IMR-90 (cell line): ENCODE measurements around the gene ISOC2. TPM values are rescaled to one million over a fixed set of nuclear protein-coding genes. Genes with fewer than 3 reads are reported as not detected.

Experiments used
- ATAC-seq: fragments of 200-7000 bp; cut with Tn5 transposase; 2 replicates; pipeline ENCODE4 v1.9.1; 2020; ENCODE audit warnings: low read depth, mild to moderate bottlenecking, moderate library complexity
- BruUV-seq: library from RNA; stranded (reverse); fragments of 400-500 nt; replicated peaks from 2 replicates; lab custom pipeline; 2021; lab: Mats Ljungman, UMichigan
- CTCF ChIA-PET: fragments of 300-600 bp; formaldehyde crosslinking; extraction: SDS; loops from one replicate; lab custom pipeline; 2021; ENCODE audit warnings: antibody characterized with exemption; lab: Yijun Ruan, JAX
- POLR2A ChIA-PET: fragments of 300-600 bp; sonication (Branson Sonifier 250); formaldehyde crosslinking; loops from one replicate; lab custom pipeline; 2022; ENCODE audit warnings: antibody characterized with exemption; ENCODE audit not compliant: unreplicated experiment; lab: Charles Lee
- DNase-seq: peaks from one replicate; pipeline ENCODE4 v3.0.0; 2013
- H2AFZ ChIP-seq: replicated peaks from 2 replicates; pipeline ENCODE3; 2013; ENCODE audit warnings: low read length, mild to moderate bottlenecking; ENCODE audit not compliant: poor library complexity
- H2AK5ac ChIP-seq: 2 replicates; pipeline ENCODE4 v1.6.1; 2013; ENCODE audit warnings: low read depth, low read length, inconsistent platforms
- H2AK9ac ChIP-seq: replicated peaks from 2 replicates; pipeline ENCODE3; 2013; ENCODE audit warnings: mild to moderate bottlenecking, low read depth, low read length, moderate library complexity; ENCODE audit not compliant: poor library complexity
- H2BK120ac ChIP-seq: 2 replicates; pipeline ENCODE4 v1.6.1; 2013; ENCODE audit warnings: low read depth, low read length, inconsistent platforms
- H2BK15ac ChIP-seq: 3 replicates; pipeline ENCODE4 v1.6.1; 2013; ENCODE audit warnings: low read depth, low read length, inconsistent platforms
- H2BK20ac ChIP-seq: 2 replicates; pipeline ENCODE4 v1.6.1; 2013; ENCODE audit warnings: low read depth, mild to moderate bottlenecking, inconsistent platforms, low read length, moderate library complexity
- H2BK5ac ChIP-seq: 2 replicates; pipeline ENCODE4 v1.6.1; 2013; ENCODE audit warnings: mild to moderate bottlenecking, low read depth, low read length, inconsistent platforms; ENCODE audit not compliant: poor library complexity, severe bottlenecking
- H3K14ac ChIP-seq: replicated peaks from 2 replicates; pipeline ENCODE4 v1.6.1; 2013; ENCODE audit warnings: low read depth, low read length, inconsistent platforms
- H3K18ac ChIP-seq: 2 replicates; pipeline ENCODE4 v1.6.1; 2013; ENCODE audit warnings: low read depth, low read length, control low read depth
- H3K23ac ChIP-seq: 2 replicates; pipeline ENCODE4 v1.6.1; 2013; ENCODE audit warnings: low read depth, low read length, inconsistent platforms
- H3K27ac ChIP-seq: 2 replicates; pipeline ENCODE4 v1.5.1; 2013; ENCODE audit warnings: mild to moderate bottlenecking, control low read depth, low read length; ENCODE audit not compliant: insufficient read depth
- H3K27me3 ChIP-seq: 2 replicates; pipeline ENCODE4 v1.6.1; 2013; ENCODE audit warnings: low read length; ENCODE audit not compliant: control insufficient read depth, insufficient read depth
- H3K36me3 ChIP-seq: 2 replicates; pipeline ENCODE4 v1.6.1; 2013; ENCODE audit warnings: low read length, mixed read lengths; ENCODE audit not compliant: control insufficient read depth, insufficient read depth
- H3K4ac ChIP-seq: 2 replicates; pipeline ENCODE4 v1.6.1; 2013; ENCODE audit warnings: low read depth, low read length, inconsistent platforms
- H3K4me1 ChIP-seq: 2 replicates; pipeline ENCODE4 v1.6.1; 2013; ENCODE audit warnings: low read length, mixed read lengths; ENCODE audit not compliant: control insufficient read depth, insufficient read depth
- H3K4me2 ChIP-seq: 2 replicates; pipeline ENCODE4 v1.6.1; 2013; ENCODE audit warnings: low read depth, mild to moderate bottlenecking, control low read depth, low read length, moderate library complexity
- H3K4me3 ChIP-seq: 2 replicates; pipeline ENCODE4 v1.5.1; 2013; ENCODE audit warnings: low read depth, mild to moderate bottlenecking, control low read depth, low read length, moderate library complexity; ENCODE audit not compliant: insufficient read depth
- H3K56ac ChIP-seq: 2 replicates; pipeline ENCODE4 v1.6.1; 2013; ENCODE audit warnings: low read length, inconsistent platforms; ENCODE audit not compliant: insufficient read depth; ENCODE audit errors: extremely low read depth
- H3K79me1 ChIP-seq, 2 experiments: 2 replicates each; pipeline ENCODE4 v1.6.1; 2013; ENCODE audit warnings: low read length in 2 of 2, inconsistent platforms in 1 of 2, low read depth in 1 of 2
- H3K9ac ChIP-seq: 2 replicates; pipeline ENCODE4 v1.6.1; 2013; ENCODE audit warnings: low read depth, low read length, control low read depth
- H3K9me1 ChIP-seq: 2 replicates; pipeline ENCODE4 v1.6.1; 2013; ENCODE audit warnings: low read length, inconsistent platforms; ENCODE audit not compliant: insufficient read depth
- H3K9me3 ChIP-seq: 2 replicates; pipeline ENCODE4 v1.6.1; 2013; ENCODE audit warnings: low read length; ENCODE audit not compliant: control insufficient read depth, insufficient read depth
- H4K20me1 ChIP-seq: 2 replicates; pipeline ENCODE4 v1.6.1; 2013; ENCODE audit warnings: low read length, inconsistent platforms; ENCODE audit not compliant: insufficient read depth
- H4K5ac ChIP-seq: 2 replicates; pipeline ENCODE4 v1.6.1; 2013; ENCODE audit warnings: mild to moderate bottlenecking, low read depth, low read length, control low read depth
- H4K8ac ChIP-seq, 2 experiments: 2 replicates each; pipeline ENCODE4 v1.6.1; 2013; ENCODE audit warnings: low read depth in 2 of 2, low read length in 2 of 2, control low read depth in 1 of 2, inconsistent platforms in 1 of 2
- H4K91ac ChIP-seq: 2 replicates; pipeline ENCODE4 v1.6.1; 2013; ENCODE audit warnings: low read depth, low read length, inconsistent platforms; ENCODE audit not compliant: insufficient read depth
- BHLHE40 ChIP-seq: fragments of 150-350 bp; IDR thresholded peaks from 2 replicates; pipeline ENCODE4 v1.6.1; 2016; ENCODE audit warnings: mild to moderate bottlenecking, low read depth, low read length
- CEBPB ChIP-seq: IDR thresholded peaks from 2 replicates; pipeline ENCODE4 v1.6.1; 2012; ENCODE audit warnings: low read depth, low read length, improper control_type of control experiment
- CHD1 ChIP-seq: IDR thresholded peaks from 2 replicates; pipeline ENCODE4 v1.6.1; 2012; ENCODE audit warnings: low read depth, low read length, improper control_type of control experiment
- FOS ChIP-seq: fragments of 150-350 bp; IDR thresholded peaks from 2 replicates; pipeline ENCODE4 v1.6.1; 2016; ENCODE audit warnings: low read depth, low read length
- MAFK ChIP-seq: IDR thresholded peaks from 2 replicates; pipeline ENCODE4 v1.6.1; 2012; ENCODE audit warnings: low read depth, low read length, improper control_type of control experiment
- MAZ ChIP-seq: IDR thresholded peaks from 2 replicates; pipeline ENCODE4 v1.6.1; 2012; ENCODE audit warnings: low read depth, mild to moderate bottlenecking, low read length, improper control_type of control experiment, moderate library complexity, borderline replicate concordance
- MXI1 ChIP-seq: IDR thresholded peaks from 2 replicates; pipeline ENCODE4 v1.6.1; 2012; ENCODE audit warnings: low read depth, mild to moderate bottlenecking, low read length, moderate library complexity, borderline replicate concordance
- NFE2L2 ChIP-seq: fragments of 150-350 bp; IDR thresholded peaks from 2 replicates; pipeline ENCODE4 v1.6.1; 2016; ENCODE audit warnings: low read depth, mild to moderate bottlenecking, low read length
- POLR2A ChIP-seq: IDR thresholded peaks from 2 replicates; pipeline ENCODE4 v1.6.1; 2012; ENCODE audit warnings: mild to moderate bottlenecking, low read depth, low read length
- RAD21 ChIP-seq: IDR thresholded peaks from 2 replicates; pipeline ENCODE4 v1.6.1; 2012; ENCODE audit warnings: low read length, improper control_type of control experiment
- RCOR1 ChIP-seq: IDR thresholded peaks from 2 replicates; pipeline ENCODE4 v1.6.1; 2012; ENCODE audit warnings: mild to moderate bottlenecking, low read length, improper control_type of control experiment; ENCODE audit not compliant: insufficient replicate concordance
- RFX5 ChIP-seq: IDR thresholded peaks from 2 replicates; pipeline ENCODE4 v1.8.0; 2012; ENCODE audit warnings: low read depth, mild to moderate bottlenecking, low read length, moderate library complexity
- SMC3 ChIP-seq: fragments of 150-350 bp; IDR thresholded peaks from 2 replicates; pipeline ENCODE4 v1.6.1; 2016; ENCODE audit warnings: low read depth, mild to moderate bottlenecking, antibody characterized with exemption, low read length, moderate library complexity
- WGBS, 2 experiments: methylation state at CpG; one replicate each; pipeline versions ENCODE4 v1.1.5 to v1.1.7; 2013; ENCODE audit warnings: missing lambda C conversion rate in 2 of 2; ENCODE audit not compliant: insufficient read length in 1 of 2; ENCODE audit errors: extremely low coverage in 2 of 2; 5-methylcytosine and 5-hydroxymethylcytosine counted together
- dilution Hi-C: fragments of 300-500 bp; cut with HindIII; formaldehyde crosslinking; loops from one replicate; pipeline ENCODE4 v1.14.3; 2018; ENCODE audit warnings: low sequenced_read_pairs; ENCODE audit not compliant: unreplicated experiment
- in situ Hi-C: fragments of 300-500 bp; cut with MboI; formaldehyde crosslinking; loops from 3 replicates; pipeline ENCODE4 v1.14.3; 2019; ENCODE audit warnings: low sequenced_read_pairs, inconsistent platforms, mixed read lengths
- intact Hi-C: fragments of 100-400 bp; cut with micrococcal nuclease; formaldehyde crosslinking; loops from 2 replicates; pipeline ENCODE4 v1.10.0; 2022
- polyA plus RNA-seq, 3 experiments: library from polyadenylated mRNA; depleted of rRNA; stranded (reverse); fragments of >200 nt; gene quantifications; 2 replicates each; pipeline ENCODE4 v1.2.3, GENCODE V29; 2012; ENCODE audit warnings: low replicate concordance in 1 of 3
- total RNA-seq: library from RNA; depleted of rRNA; stranded (reverse); fragments of >200 nt; gene quantifications from 2 replicates; pipeline ENCODE4 v1.2.3, GENCODE V29; 2012
- TF ChIP-seq, protein P1 (sequence below): fragments of 150-350 bp; IDR thresholded peaks from 2 replicates; pipeline ENCODE4 v1.6.1; 2017; ENCODE audit warnings: mild to moderate bottlenecking, antibody characterized with exemption, low read length, low read depth
- TF ChIP-seq, protein P2 (sequence below): fragments of 150-350 bp; IDR thresholded peaks from 2 replicates; pipeline ENCODE4 v1.6.1; 2016; ENCODE audit warnings: low read depth, mild to moderate bottlenecking, low read length, moderate library complexity, borderline replicate concordance
- TF ChIP-seq, protein P3 (sequence below): conservative IDR thresholded peaks from 2 replicates; pipeline ENCODE4 v1.5.1; 2012; ENCODE audit warnings: mild to moderate bottlenecking, low read depth, low read length, improper control_type of control experiment

Gene ISOC2
- total and polyA plus RNA-seq, 2 of the 4 experiments (the other 2 are of a cell fraction): 56.1 to 82.1 TPM

DNA sequence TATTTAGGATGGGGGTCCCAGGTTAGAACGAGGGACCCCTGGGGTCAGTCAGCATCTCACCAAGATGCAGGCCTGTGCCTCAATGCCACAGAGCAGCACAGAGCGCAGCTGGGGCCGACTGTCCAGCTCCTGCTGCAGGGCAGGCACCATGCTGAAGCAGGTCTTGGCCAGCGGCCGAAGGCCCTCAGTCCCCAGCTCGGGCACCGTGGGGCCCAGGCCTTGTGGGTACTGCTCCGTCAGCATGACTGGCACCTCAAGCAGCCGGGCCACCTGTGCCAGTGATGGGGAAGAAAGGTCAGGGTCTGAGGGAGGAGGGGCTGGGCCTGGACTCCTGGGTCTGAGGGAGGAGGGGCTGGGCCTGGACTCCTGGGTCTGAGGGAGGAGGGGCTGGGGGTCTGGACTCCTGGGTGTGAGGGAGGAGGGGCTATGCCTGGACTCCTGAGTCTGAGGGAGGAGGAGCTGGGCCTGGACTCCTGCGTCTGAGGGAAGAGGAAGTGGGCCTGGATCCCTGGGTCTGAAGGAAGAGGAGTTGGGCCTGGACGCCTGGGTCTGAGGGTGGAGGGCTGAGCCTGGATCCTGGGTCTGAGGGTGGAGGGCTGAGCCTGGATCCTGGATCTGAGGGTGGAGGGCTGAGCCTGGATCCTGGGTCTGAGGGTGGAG, 5.7 kb downstream of the ISOC2 start:
- H2AK9ac ChIP-seq: no peak overlapping the region
- peaks cover 5% of the 10 kb centered on the region; the same call in 1 of the 2 replicates for H3K4me1 ChIP-seq
- no peak overlapping the region for H4K8ac ChIP-seq
- TF ChIP-seq CHD1 (no peak), MXI1 (no peak), MAZ (no peak), NFE2L2 (no peak), SMC3 (no peak), RFX5 (no peak), RCOR1 (no peak), FOS (no peak), CEBPB (no peak), POLR2A (no peak), BHLHE40 (no peak), RAD21 (no peak), MAFK (no peak)
- TF ChIP-seq, protein P1, sequence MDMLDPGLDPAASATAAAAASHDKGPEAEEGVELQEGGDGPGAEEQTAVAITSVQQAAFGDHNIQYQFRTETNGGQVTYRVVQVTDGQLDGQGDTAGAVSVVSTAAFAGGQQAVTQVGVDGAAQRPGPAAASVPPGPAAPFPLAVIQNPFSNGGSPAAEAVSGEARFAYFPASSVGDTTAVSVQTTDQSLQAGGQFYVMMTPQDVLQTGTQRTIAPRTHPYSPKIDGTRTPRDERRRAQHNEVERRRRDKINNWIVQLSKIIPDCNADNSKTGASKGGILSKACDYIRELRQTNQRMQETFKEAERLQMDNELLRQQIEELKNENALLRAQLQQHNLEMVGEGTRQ: no peak
- TF ChIP-seq, protein P2, sequence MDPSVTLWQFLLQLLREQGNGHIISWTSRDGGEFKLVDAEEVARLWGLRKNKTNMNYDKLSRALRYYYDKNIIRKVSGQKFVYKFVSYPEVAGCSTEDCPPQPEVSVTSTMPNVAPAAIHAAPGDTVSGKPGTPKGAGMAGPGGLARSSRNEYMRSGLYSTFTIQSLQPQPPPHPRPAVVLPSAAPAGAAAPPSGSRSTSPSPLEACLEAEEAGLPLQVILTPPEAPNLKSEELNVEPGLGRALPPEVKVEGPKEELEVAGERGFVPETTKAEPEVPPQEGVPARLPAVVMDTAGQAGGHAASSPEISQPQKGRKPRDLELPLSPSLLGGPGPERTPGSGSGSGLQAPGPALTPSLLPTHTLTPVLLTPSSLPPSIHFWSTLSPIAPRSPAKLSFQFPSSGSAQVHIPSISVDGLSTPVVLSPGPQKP: no peak
- TF ChIP-seq, protein P3, sequence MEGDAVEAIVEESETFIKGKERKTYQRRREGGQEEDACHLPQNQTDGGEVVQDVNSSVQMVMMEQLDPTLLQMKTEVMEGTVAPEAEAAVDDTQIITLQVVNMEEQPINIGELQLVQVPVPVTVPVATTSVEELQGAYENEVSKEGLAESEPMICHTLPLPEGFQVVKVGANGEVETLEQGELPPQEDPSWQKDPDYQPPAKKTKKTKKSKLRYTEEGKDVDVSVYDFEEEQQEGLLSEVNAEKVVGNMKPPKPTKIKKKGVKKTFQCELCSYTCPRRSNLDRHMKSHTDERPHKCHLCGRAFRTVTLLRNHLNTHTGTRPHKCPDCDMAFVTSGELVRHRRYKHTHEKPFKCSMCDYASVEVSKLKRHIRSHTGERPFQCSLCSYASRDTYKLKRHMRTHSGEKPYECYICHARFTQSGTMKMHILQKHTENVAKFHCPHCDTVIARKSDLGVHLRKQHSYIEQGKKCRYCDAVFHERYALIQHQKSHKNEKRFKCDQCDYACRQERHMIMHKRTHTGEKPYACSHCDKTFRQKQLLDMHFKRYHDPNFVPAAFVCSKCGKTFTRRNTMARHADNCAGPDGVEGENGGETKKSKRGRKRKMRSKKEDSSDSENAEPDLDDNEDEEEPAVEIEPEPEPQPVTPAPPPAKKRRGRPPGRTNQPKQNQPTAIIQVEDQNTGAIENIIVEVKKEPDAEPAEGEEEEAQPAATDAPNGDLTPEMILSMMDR: no peak
- intact Hi-C loops (no loop called here), in situ Hi-C loops (no loop called here), dilution Hi-C loops (no loop called here)
- no peak overlapping the region for H3K4me3 ChIP-seq
- ChIA-PET POLR2A (no interaction called here), CTCF (no interaction called here)
- H4K5ac ChIP-seq: no peak overlapping the region
- H2BK20ac ChIP-seq: no peak overlapping the region
- H3K4ac ChIP-seq: no peak overlapping the region
- no peak overlapping the region for H2AK5ac ChIP-seq
- ATAC-seq (no peak), DNase-seq (no peak)
- H2AFZ ChIP-seq: no peak overlapping the region
- 94% methylated on average over 8 of the region's 11 CpGs; no CpG with 5 or more reads in 1 of the 2 experiments for WGBS, 2 experiments
- peaks cover 2% of the 10 kb centered on the region; the same call in 1 of the 2 replicates for H3K9me1 ChIP-seq
- no peak overlapping the region for H2BK5ac ChIP-seq
- H3K9me3 ChIP-seq: no peaks in the 10 kb centered on the region
- no peak overlapping the region for H3K4me2 ChIP-seq
- H2BK120ac ChIP-seq: no peak overlapping the region
- BruUV-seq: no TSS peak
- H4K91ac ChIP-seq: no peak overlapping the region
- H3K79me1 ChIP-seq: peaks cover 0 to 16% of the 10 kb centered on the region in 2 experiments; a peak in 2 of 4 replicates
- no peak overlapping the region for H3K9ac ChIP-seq
- H3K23ac ChIP-seq: no peak overlapping the region
- no peaks in the 10 kb centered on the region; the same call in 1 of the 2 replicates for H3K36me3 ChIP-seq
- peaks cover 28% of the 10 kb centered on the region for H4K20me1 ChIP-seq
- H3K27me3 ChIP-seq: peaks cover 15% of the 10 kb centered on the region
- no peak overlapping the region for H2BK15ac ChIP-seq
- no peak overlapping the region for H3K14ac ChIP-seq
- H3K18ac ChIP-seq: no peak overlapping the region
- H3K27ac ChIP-seq: no peak overlapping the region
- H3K56ac ChIP-seq: no peak overlapping the region
